ENCODE data around the gene PTPRA. TPM values are rescaled to one million over a fixed set of nuclear protein-coding genes. Genes with fewer than 3 reads are reported as not detected.
"Not testable (repeated sequence)": the region's sequence is repeated elsewhere in the genome, so short reads cannot be mapped to it uniquely, and the experiment has no call there.

PTPRA gene
- total RNA-seq, 2 donors from 2014 or later: 52.4 to 58.7 TPM

DNA sequence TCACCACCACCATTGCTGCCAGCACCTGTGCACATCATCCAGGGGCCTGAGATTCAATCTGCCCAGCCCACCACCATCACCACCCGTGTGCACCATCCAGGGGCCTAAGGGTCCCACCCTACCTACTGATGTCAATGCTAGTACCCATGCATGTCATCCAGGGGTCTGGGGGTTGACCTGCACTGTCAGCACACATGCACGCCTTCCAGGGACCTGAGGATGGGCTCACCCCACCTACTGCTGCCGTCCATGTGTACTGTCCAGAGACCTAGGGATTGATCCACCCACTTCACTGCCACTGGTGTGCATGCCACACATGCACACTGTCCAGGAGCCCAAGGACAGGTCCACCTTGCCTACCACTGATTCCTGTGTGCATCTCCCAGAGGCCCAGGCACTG lies 186.2 kb downstream of the PTPRA start:
- TF ChIP-seq, protein P1, sequence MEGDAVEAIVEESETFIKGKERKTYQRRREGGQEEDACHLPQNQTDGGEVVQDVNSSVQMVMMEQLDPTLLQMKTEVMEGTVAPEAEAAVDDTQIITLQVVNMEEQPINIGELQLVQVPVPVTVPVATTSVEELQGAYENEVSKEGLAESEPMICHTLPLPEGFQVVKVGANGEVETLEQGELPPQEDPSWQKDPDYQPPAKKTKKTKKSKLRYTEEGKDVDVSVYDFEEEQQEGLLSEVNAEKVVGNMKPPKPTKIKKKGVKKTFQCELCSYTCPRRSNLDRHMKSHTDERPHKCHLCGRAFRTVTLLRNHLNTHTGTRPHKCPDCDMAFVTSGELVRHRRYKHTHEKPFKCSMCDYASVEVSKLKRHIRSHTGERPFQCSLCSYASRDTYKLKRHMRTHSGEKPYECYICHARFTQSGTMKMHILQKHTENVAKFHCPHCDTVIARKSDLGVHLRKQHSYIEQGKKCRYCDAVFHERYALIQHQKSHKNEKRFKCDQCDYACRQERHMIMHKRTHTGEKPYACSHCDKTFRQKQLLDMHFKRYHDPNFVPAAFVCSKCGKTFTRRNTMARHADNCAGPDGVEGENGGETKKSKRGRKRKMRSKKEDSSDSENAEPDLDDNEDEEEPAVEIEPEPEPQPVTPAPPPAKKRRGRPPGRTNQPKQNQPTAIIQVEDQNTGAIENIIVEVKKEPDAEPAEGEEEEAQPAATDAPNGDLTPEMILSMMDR (conservative IDR thresholded peaks at IDR 0.05): no peak
- no peaks in the 10 kb centered on the region for H3K27me3 Mint-ChIP-seq (ENCODE audit: insufficient read depth)
- no peaks in the 10 kb centered on the region for H3K4me1 ChIP-seq (ENCODE audit: control insufficient read depth, insufficient read depth, low read length)
- no peaks in the 10 kb centered on the region for H3K4me1 Mint-ChIP-seq
- no peak overlapping the region for H3K27ac ChIP-seq (ENCODE audit: low read depth, low read length)
- H3K4me3 ChIP-seq (ENCODE audit: low read length): no peak overlapping the region
- H3K9me3 Mint-ChIP-seq: no peaks in the 10 kb centered on the region
- H3K36me3 ChIP-seq (ENCODE audit: control insufficient read depth, insufficient read depth, low read length): no peaks in the 10 kb centered on the region
- H3K9me3 ChIP-seq (ENCODE audit: control insufficient read depth, low read length): no peaks in the 10 kb centered on the region
- no peaks in the 10 kb centered on the region for H3K36me3 Mint-ChIP-seq (ENCODE audit: low read depth)
- WGBS, 2 experiments (ENCODE audit: insufficient coverage in 1 of 2, insufficient read length in 1 of 2): 88 to 100% methylated on average over 1 to 3 of the region's 3 CpGs
- H3K27me3 ChIP-seq (ENCODE audit: control insufficient read depth, insufficient read depth, low read length, poor library complexity, severe bottlenecking): no peaks in the 10 kb centered on the region
- no peak overlapping the region for H3K27ac Mint-ChIP-seq
- no peak overlapping the region for H3K9ac ChIP-seq (ENCODE audit: extremely low read depth, low read length, poor library complexity, severe bottlenecking)
- H3K4me3 Mint-ChIP-seq: no peak overlapping the region
- DNase-seq: no peak

DNA sequence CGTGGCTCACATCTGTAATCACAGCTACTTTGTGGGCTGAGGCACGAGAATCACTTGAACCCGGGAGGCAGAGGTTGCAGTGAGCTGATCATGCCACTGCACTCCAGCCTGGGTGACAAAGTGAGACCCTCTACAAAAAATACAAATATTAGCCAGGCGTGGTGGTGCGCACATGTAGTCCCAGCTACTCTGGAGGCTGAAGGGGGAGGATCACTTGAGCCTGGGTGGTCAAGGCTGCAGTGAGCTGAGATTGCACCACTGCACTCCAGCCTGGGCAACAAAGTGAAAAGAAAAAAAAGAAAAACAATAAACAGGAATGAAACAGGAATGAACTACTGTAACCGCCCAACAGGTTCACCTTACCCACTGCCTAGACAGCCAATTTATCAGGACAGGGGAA lies 190.8 kb downstream of the PTPRA start:
- H3K9ac ChIP-seq (ENCODE audit: extremely low read depth, low read length, poor library complexity, severe bottlenecking); H3K27ac ChIP-seq (ENCODE audit: low read depth, low read length); H3K36me3 ChIP-seq (ENCODE audit: control insufficient read depth, insufficient read depth, low read length); H3K27ac Mint-ChIP-seq; H3K9me3 ChIP-seq (ENCODE audit: control insufficient read depth, low read length); H3K36me3 Mint-ChIP-seq (ENCODE audit: low read depth); DNase-seq; H3K4me1 Mint-ChIP-seq; H3K4me1 ChIP-seq (ENCODE audit: control insufficient read depth, insufficient read depth, low read length); H3K9me3 Mint-ChIP-seq; H3K27me3 ChIP-seq (ENCODE audit: control insufficient read depth, insufficient read depth, low read length, poor library complexity, severe bottlenecking); H3K4me3 Mint-ChIP-seq; H3K4me3 ChIP-seq (ENCODE audit: low read length): not testable (repeated sequence)
- 77 to 81% methylated on average over 3 to 6 of the region's 6 CpGs for WGBS, 2 experiments (ENCODE audit: insufficient coverage in 1 of 2, insufficient read length in 1 of 2)
- peaks cover 21% of the 10 kb centered on the region for H3K27me3 Mint-ChIP-seq (ENCODE audit: insufficient read depth)

DNA sequence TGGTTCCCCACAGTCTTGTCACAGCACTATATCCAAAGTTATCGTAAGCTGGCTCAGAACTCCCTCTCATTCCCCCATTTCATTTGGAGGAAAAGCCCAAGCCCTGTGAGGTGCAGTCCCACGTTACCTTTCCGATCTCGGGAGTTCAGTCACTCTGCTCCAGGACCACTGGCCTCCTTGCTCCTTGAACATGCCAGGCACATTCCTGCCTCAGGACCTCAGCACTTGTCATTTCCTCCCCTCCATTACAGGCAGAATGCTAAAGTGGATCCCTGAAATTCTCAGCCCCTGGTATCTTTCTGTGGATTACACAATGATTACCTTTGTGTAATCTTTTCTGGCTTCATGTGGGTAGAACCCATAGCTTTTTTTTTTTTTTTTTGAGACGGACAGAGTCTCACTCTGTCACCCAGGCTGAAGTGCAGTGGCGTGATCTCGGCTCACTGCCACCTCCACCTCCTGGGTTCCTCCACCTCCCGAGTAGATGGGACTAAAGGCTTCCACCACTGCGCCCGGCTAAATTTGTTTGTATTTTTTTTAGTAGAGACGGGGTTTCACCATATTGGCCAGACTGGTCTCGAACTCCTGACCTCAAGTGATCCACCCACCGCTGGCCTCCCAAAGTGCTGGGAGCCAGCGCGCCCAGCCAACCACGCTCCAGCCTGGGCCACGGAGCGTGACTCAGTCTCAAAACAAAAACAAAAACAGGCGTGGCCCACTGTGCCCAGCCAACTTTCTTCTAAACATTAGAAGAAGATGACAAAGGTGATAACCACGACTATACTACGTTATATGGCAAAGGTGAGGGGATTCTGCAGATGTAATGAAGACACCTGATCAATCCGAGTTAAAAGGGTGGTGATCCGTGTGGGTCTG lies 194.1 kb downstream of the PTPRA start:
- H3K36me3 ChIP-seq (ENCODE audit: control insufficient read depth, insufficient read depth, low read length): no peaks in the 10 kb centered on the region
- H3K27me3 ChIP-seq (ENCODE audit: control insufficient read depth, insufficient read depth, low read length, poor library complexity, severe bottlenecking): peaks cover 19% of the 10 kb centered on the region
- peaks cover 41% of the 10 kb centered on the region for H3K27me3 Mint-ChIP-seq (ENCODE audit: insufficient read depth)
- no peak overlapping the region for H3K27ac Mint-ChIP-seq
- H3K27ac ChIP-seq (ENCODE audit: low read depth, low read length): no peak overlapping the region
- no peaks in the 10 kb centered on the region for H3K4me1 Mint-ChIP-seq
- H3K9me3 ChIP-seq (ENCODE audit: control insufficient read depth, low read length): no peaks in the 10 kb centered on the region
- no peaks in the 10 kb centered on the region for H3K36me3 Mint-ChIP-seq (ENCODE audit: low read depth)
- TF ChIP-seq, protein P1 (conservative IDR thresholded peaks at IDR 0.05): no peak
- 82 to 87% methylated on average over 19 to 23 of the region's 23 CpGs for WGBS, 2 experiments (ENCODE audit: insufficient coverage in 1 of 2, insufficient read length in 1 of 2)
- DNase-seq: no peak
- H3K9ac ChIP-seq (ENCODE audit: extremely low read depth, low read length, poor library complexity, severe bottlenecking): no peak overlapping the region
- H3K4me1 ChIP-seq (ENCODE audit: control insufficient read depth, insufficient read depth, low read length): no peaks in the 10 kb centered on the region
- H3K9me3 Mint-ChIP-seq: peaks cover 1% of the 10 kb centered on the region
- H3K4me3 Mint-ChIP-seq: no peak overlapping the region
- H3K4me3 ChIP-seq (ENCODE audit: low read length): no peak overlapping the region

Measured in endodermal cell (in vitro differentiated cells).